Measurements from ENCODE around the gene PTPN5. TPM values are rescaled to one million over a fixed set of nuclear protein-coding genes. Genes with fewer than 3 reads are reported as not detected.
"Not testable (repeated sequence)": the region's sequence is repeated elsewhere in the genome, so short reads cannot be mapped to it uniquely, and the experiment has no call there.

PTPN5 gene
- total RNA-seq, 2 experiments from 2014 or later: not detected

DNA sequence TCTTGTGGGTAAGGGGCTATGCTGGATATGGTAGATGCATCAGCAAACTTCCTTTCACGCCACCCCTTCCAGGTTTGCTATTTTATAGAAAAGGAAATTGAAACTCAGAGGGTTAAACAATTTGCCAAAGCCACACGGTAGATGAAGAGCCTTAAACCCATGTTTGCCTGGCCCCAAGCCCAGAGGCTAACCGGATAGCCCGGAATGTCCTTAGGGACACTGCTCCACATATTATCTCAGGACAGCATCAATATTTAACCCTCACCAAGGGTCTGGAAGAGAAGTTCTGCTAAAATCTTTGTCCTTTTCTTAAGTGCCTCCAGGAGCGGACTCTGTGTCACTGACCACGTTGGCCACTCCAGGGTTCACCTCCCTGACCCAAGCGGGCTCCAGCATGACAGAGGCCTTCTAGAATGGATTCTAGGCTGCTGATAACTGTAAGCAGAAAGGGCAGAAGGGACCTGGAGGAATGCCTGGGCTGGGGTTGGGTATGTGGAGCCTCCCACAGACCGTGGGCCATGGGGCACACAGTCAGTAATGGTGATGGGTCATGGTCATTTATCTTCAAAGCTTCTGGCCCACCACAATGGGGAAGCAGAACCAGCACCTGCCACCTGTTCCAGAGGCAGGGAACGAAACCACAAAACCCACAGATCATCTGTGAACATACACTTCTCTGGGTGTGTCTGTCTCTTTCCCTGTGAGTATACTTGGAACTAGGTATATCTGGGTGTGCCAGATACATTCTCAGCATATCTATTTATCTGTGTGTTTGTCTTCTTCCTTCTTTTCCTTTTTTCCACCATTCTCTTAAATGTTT lies 98.4 kb downstream of the PTPN5 start:
- H3K27ac Mint-ChIP-seq: no peak overlapping the region
- H3K4me1 Mint-ChIP-seq (ENCODE audit: low read depth): peaks cover 4% of the 10 kb centered on the region
- H3K36me3 Mint-ChIP-seq (ENCODE audit: low read depth): no peaks in the 10 kb centered on the region
- CTCF ChIA-PET: interaction anchor here (0.5 kb wide), 1 partner anchor 43 kb away, joined by 3 read pairs; no protein-coding TSS in a partner anchor
- H3K27me3 Mint-ChIP-seq (ENCODE audit: low read depth): no peaks in the 10 kb centered on the region
- intact Hi-C loops (cut with micrococcal nuclease): no loop called here
- H3K4me3 Mint-ChIP-seq: no peak overlapping the region
- no peaks in the 10 kb centered on the region for H3K9me3 Mint-ChIP-seq
- no peak for DNase-seq

DNA sequence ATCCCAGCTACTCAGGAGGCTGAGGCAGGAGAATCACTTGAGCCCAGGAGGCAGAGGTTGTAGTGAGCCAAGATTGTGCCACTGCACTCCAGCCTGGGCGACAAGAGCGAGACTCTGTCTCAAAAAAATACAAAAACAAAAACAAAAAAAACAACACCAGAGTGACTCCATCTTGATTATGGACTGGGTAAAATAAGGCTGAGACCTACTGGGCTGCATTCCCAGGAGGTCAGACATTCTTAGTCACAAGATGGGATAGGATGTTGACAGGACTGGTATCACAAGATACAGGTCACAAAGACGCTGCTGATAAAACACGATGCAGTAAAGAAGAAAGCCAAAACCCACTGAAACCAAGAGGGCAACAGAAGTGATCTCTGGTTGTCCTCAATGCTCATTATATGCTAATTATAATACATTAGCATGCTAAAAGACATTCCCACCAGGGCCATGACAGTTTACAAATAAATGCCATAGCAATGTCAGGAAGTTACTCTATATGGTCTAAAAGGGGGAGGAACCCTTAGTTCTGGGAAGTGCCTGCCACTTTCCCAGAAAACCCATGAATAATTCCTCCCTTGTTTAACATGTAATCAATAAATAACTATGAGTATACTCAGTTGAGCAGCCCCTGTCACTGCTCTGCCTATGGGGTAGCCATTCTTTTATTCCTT lies 100.0 kb downstream of the PTPN5 start:
- CTCF ChIA-PET: interaction anchor here (0.6 kb wide), 1 partner anchor 14 kb away, joined by 4 read pairs; no protein-coding TSS in a partner anchor
- intact Hi-C loops (cut with micrococcal nuclease); H3K27me3 Mint-ChIP-seq (ENCODE audit: low read depth): not testable (repeated sequence)

DNA sequence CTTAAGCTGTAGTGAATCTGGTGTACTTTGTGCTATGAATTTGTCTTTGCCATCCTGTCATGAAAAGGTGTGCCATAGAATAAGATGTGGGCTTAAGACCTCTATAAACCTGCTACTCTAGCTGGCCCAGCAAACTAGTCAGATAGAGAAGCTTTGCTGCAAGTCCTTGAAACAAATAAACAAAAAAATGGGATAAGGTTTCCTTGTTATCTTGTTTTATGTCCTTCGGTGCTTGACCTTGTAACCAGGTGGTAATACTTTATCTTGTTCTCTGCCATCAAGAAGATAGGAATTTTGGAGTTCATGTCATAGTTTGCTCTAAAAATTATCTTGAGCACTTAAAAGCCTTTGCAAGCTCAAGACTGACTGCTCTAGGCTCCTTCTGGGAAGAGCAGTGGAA lies 107.3 kb downstream of the PTPN5 start:
- DNase-seq: no peak
- Mint-ChIP-seq H3K4me1 (ENCODE audit: low read depth) (peaks cover 5% of the 10 kb centered on the region), H3K4me3 (no peak overlapping the region), H3K27ac (no peak overlapping the region), H3K36me3 (ENCODE audit: low read depth) (no peaks in the 10 kb centered on the region), H3K9me3 (no peaks in the 10 kb centered on the region), H3K27me3 (ENCODE audit: low read depth) (no peaks in the 10 kb centered on the region)
- CTCF ChIA-PET: interaction anchor here (0.5 kb wide), 1 partner anchor 11 kb away, joined by 3 read pairs; no protein-coding TSS in a partner anchor
- intact Hi-C loops (cut with micrococcal nuclease): no loop called here

More for the DNA sequence above, 100.0 kb downstream of the PTPN5 start:
- not testable (repeated sequence) for H3K36me3 Mint-ChIP-seq (ENCODE audit: low read depth); H3K9me3 Mint-ChIP-seq; DNase-seq; H3K27ac Mint-ChIP-seq; H3K4me1 Mint-ChIP-seq (ENCODE audit: low read depth); H3K4me3 Mint-ChIP-seq

DNA sequence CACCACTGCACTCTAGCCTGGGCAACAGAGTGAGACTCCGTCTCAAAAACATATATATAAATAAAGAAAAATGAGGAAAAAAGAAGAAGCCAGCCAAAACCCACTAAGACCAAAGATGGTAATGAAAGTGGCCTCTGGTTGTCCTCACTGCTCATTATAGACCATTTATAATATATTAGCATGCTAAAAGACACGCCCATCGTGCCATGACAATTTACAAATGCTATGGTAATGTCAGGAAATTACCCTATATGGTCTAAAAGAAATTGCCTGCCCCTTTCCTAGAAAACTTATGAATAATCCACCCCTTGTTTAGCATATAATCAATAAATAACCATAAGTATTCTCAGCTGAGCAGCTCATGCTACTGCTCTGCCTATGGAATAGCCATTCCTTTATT lies 109.1 kb downstream of the PTPN5 start:
- CTCF ChIA-PET: interaction anchor here (0.8 kb wide), 1 partner anchor 34 kb away, joined by 4 read pairs; no protein-coding TSS in a partner anchor
- no peak overlapping the region for H3K4me3 Mint-ChIP-seq
- intact Hi-C loops (cut with micrococcal nuclease): no loop called here
- no peaks in the 10 kb centered on the region for H3K36me3 Mint-ChIP-seq (ENCODE audit: low read depth)
- H3K27ac Mint-ChIP-seq: no peak overlapping the region
- no peaks in the 10 kb centered on the region for H3K27me3 Mint-ChIP-seq (ENCODE audit: low read depth)
- no peaks in the 10 kb centered on the region for H3K9me3 Mint-ChIP-seq
- H3K4me1 Mint-ChIP-seq (ENCODE audit: low read depth): peaks cover 9% of the 10 kb centered on the region
- DNase-seq: no peak

DNA sequence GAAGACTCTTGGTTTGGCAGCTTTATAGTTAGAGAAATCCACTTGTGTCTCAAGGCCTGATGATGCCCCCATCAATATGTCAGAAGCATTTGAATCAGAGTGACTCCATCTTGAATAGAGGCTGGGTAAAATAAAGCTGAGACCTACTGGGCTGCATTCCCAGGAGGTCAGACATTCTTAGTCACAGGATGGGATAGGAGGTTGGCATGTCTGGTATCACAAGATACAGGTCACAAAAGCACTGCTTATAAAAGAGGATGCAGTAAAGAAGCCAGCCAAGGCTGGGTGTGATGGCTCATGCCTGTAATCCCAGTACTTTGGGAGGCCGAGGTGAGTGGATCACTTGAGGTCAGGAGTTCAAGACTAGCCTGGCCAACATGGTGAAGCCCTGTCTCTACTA lies 109.6 kb downstream of the PTPN5 start:
- DNase-seq; intact Hi-C loops (cut with micrococcal nuclease); H3K27ac Mint-ChIP-seq; H3K9me3 Mint-ChIP-seq; H3K27me3 Mint-ChIP-seq (ENCODE audit: low read depth); H3K4me1 Mint-ChIP-seq (ENCODE audit: low read depth); H3K36me3 Mint-ChIP-seq (ENCODE audit: low read depth); H3K4me3 Mint-ChIP-seq: not testable (repeated sequence)
- CTCF ChIA-PET: interaction anchor here (0.8 kb wide), 1 partner anchor 34 kb away, joined by 4 read pairs; no protein-coding TSS in a partner anchor

Other genes with a start within 250 kb of the PTPN5 start
- gene UEVLD, start 203.1 kb downstream of the PTPN5 start, total RNA-seq: 1 to 10 TPM; 8.9 to 9.2 TPM
- 1 to 10 TPM in 1 of 2 experiments, under 1 TPM in 1; 0.67 to 1.0 TPM for gene MISFA, start 192.0 kb downstream of the PTPN5 start, total RNA-seq
- 10 to 100 TPM; 13.9 to 15.0 TPM for gene SPTY2D1, start 157.5 kb downstream of the PTPN5 start, total RNA-seq
- gene TMEM86A, start 93.0 kb downstream of the PTPN5 start, total RNA-seq: under 1 TPM; 0.05 to 0.15 TPM
- gene IGSF22, start 65.6 kb downstream of the PTPN5 start, total RNA-seq: 1 to 10 TPM; 1.2 to 1.3 TPM
- not detected for gene MRGPRX1, start 147.6 kb upstream of the PTPN5 start, total RNA-seq